ENCODE results near the gene AGO3.
A peak's percentile ranks its signal among the peaks of the same experiment; 100 is the strongest.
"Not testable (repeated sequence)": the region's sequence is repeated elsewhere in the genome, so short reads cannot be mapped to it uniquely, and the experiment has no call there.

AGO3 gene

GRCh38 chr1:36014722-36015220 is 83.9 kb downstream of the AGO3 start:
- no peak for DNase-seq

- no peak for DNase-seq
Observed at GRCh38 chr1:36016686-36017085, 85.8 kb downstream of the AGO3 start.

DNA sequence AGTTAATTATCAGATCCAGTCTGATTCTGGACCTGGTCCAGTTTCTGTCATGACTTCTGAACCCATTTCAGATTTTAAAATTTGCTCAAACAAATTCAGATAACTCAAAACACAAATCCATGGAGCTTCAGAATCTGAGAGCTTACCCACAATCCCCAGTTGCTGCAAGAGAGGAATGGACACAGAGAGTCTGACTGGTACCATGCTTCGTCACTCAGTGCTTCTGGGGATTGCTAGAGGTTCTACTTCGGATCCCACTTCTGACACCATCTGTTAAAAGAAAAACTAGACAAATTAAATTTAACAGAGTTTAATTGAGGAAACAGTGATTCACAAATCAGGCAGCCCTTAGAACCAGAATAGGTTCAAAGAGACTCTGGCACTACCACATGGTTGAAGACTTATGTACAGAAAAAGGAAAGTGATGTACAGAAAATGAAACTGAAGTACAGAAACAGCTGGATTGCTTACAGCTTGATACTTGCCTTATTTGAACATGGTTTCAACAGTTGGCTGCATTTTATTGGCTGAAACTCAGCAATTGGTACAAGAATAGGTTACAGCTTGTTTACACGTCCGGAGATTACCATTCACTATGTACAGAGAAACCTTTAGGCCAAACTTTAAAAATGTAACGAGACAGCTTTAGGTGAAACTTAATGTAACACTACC is 92.3 kb downstream of the AGO3 start:
- DNase-seq = no peak

DNA sequence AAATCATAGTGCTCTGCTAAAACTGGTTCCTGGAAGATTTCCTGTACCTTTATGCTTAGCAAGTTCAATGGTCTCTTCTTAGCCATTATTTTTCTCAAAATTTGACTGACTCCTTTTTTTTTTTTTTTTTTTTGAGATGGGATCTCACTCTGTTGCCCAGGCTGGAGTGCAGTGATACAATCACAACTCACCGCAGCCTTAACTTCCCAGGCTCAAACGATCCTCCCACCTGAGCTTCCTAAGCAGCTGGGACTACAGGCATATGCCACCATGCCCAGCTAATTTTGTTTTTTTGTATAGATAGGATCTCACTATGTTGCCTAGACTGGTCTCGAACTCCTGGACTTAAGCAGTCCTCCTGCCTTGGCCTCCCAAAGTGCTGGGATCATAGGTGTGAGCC is 93.1 kb downstream of the AGO3 start:
- DNase-seq = not testable (repeated sequence)

DNA sequence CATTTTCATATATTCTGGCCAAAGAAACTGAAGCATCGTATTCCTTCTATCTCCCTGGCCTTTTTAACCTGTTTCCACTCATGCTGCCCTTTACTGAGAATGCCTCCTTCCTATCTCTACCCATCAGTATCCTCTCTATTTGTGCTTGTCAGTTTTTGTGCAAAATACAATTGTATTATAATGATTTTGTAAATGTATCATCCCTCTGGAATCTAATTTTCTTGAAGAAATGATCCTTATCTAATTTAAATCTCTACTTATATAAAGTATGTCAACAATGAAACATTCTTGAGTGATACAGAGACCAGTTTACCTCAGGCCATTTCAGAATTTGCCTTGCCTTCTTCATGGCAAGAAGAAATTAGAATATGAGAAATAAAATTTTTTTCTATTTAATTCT is 93.9 kb downstream of the AGO3 start:
- DNase-seq = no peak

DNA sequence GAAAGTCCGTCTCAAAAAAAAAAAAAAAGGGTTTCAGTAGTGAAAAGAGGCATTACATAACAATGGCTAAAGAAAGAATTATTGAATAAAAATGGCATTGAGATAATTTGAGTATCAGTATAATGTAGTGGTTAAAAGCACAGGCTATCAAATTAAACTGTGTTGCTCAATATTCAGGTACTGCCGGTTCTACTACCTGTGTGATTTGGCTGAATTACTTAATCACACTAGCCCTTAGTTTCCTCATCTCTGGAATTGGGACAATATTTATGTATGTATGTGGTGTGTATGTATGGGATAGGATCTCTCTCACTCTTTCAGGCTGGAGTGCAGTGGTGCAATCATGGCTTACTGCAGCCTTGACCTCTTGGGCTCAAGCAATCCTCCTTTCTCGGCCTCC is 96.9 kb downstream of the AGO3 start:
- no peak for DNase-seq

DNA sequence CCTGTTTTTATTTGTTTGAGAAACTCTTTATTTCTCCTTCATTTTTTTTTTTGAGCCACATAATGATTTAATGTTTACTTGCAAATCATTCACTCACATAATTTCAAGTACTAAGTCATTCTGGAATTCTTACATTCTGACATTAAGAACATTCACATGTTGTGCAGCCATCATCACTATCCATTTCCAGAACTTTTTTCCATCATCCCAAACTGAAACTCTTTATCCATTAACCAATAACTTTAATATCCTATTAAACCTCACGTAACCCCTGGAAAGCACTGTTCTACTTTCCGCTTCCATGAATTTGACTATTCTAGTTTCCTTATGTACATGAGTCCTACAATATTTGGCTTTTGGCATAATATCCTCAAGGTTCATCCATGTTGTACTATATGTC is 100.5 kb downstream of the AGO3 start:
- DNase-seq = no peak

DNA sequence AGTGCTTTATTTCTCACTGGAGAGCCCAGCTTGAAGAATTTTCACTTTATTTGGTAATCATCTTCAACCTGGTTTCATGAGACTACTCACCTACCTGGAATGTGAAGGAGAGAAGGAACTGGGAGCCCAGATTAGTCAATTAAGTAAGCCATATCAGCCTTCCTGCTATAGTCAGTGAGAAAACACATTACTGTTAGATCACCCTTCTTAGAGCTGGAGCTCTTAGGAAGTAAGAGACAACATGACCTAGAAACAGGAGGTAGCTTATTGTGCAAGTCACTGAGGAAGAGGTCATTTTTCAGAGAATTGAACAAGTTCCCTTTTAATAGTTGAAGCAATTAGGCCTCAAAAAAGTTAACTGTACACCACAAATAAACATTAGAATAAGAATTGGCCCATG is 103.8 kb downstream of the AGO3 start:
- no peak for DNase-seq

DNA sequence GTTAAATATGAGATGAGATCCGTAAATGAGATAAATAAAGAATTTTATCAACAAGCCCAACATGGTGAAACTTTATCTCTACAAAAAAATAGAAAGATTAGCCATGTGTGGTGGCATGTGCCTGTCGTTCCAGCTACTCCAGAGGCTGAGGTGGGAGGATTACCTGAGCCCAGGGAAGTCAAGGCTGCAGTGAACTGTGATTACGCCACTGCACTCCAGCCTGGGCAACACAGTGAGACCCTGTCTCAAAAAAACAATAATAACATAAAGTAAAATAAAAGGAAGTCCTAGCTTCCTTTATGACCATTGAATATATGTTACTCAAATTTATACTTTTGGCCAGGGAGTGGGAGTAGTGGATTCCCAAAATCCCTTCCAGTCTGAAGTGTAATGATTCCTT is 104.2 kb downstream of the AGO3 start:
- no peak for DNase-seq

DNA sequence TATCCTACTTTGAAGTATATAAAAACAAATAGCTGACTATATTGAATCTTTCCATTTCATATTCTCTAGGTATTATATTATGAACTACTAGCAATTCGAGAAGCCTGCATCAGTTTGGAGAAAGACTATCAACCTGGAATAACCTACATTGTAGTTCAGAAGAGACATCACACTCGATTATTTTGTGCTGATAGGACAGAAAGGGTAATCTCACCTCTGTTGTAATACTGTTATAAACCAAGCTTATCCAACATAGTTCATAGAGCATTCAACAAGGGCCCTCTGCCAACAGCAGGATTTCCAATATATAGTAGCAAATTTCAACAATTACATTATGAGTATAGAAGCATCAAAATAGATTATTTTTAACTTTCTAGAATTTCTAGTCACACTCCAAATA is 109.3 kb downstream of the AGO3 start:
- DNase-seq = no peak

- DNase-seq = no peak
Observed at GRCh38 chr1:36051821-36052220, 120.9 kb downstream of the AGO3 start.

- DNase-seq = no peak
Observed at GRCh38 chr1:36053978-36054377, 123.1 kb downstream of the AGO3 start.

DNA sequence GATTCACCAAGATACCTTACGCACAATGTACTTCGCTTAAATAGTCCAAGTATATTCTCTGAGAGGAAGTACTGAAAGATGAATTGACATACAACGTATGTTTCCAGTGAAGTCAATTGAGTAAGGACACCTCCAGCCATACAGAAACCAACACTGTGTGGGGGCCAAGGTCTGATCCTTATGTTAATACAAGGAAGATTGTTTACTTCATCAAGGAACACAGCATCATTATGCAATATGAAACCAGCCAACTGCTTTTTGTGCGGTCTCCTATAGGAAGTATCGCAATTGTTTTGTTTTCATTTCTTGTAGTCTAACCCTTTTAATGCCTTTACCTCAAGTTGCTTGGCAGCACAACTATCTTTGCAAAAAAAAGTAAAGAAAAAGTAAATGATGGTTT is 124.8 kb downstream of the AGO3 start:
- no peak for DNase-seq

- DNase-seq = no peak
Observed at GRCh38 chr1:36062315-36062714, 131.4 kb downstream of the AGO3 start.

DNA sequence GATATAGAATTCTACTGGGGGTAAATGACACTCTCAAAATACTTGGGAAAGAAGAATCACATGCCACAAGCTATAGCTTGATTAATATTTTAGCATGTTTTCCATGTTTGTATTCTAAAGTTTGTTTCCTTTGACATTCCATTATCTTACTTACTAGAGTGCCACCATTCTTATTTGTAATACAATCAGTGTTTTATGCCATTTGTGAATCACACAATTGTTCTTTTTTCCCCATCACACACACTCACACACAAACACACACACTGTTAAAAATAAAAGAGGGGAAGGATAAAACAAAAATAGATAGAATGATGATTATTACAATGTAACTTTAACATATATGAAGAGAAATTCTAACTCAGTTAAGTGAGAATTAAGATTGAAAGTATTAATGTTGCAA is 137.0 kb downstream of the AGO3 start:
- DNase-seq = no peak

DNA sequence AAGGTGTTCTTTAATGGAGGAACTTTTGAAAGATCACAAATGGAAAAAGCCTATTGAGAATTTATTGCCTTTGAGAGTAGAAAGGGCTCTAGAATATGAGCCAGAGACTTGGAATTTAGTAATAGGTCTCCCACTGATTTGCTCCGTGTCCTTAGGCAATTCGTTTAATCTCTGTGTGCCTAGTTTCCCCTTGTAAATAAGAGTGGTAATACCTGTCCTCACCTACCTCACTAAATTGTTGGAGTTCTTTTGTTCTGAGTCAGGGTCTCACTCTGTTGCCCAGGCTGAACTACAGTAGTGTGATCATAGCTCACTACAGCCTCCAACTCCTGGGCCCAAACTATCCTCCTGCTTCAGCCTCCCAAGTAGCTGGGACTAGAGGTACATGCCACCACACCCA is 138.0 kb downstream of the AGO3 start:
- no peak for DNase-seq

- no peak for DNase-seq
Observed at GRCh38 chr1:36070349-36070748, 139.4 kb downstream of the AGO3 start.

- no peak for DNase-seq
Observed at GRCh38 chr1:36076979-36077573, 146.2 kb downstream of the AGO3 start.

- DNase-seq = no peak
Observed at GRCh38 chr1:36080236-36080635, 149.3 kb downstream of the AGO3 start.

- DNase-seq = no peak
Observed at GRCh38 chr1:36080801-36081200, 149.9 kb downstream of the AGO3 start.

DNA sequence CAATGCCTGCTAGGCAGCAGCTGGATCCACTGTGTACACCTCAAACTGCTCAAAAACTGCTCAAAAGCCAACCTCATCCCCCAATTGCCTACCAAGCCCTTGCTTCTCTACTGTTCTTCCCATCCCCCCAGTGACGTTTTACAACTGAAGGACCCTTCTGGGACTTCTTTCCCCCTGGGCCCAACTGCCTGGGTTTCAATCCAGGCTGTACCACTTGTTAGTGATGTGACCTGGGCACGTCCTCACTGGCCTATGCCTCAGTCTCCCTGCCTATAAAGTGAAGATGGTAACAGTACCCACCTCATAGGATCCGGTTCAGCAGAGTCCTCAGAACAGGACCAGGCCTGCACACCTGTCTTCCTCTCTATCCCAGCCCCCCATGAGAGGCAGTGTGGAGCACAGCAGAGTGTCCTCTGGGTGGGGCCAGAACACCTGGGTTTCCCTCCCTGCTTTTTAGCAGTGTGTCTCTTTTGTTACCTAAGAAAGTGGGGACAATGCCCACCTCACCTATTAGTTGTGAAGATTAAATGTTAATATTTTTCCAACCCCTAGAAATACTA is 151.1 kb downstream of the AGO3 start:
- no peak for DNase-seq

DNA sequence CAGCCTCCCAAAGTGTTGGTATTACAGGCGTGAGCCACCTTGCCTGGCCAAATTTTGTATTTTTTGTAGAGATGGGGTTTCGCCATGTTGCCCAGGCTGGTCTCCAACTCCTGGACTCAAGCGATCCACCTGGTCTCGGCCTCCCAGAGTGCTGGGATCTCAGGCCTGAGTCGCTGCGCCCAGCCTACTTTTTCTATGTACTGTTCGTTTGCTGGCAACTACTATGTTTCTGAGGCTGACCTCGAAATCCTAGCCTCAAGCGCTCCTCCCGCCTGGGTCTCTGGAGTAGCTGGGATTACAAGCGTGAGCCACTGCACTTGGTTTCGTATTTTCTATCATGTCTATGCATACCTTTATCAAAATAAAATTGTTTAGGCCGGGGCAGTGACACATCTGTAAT is 152.3 kb downstream of the AGO3 start:
- DNase-seq = no peak

GRCh38 chr1:36083635-36084496 is 153.0 kb downstream of the AGO3 start, which contains the start of gene TEKT2:
Gene TEKT2 (plus strand): TSS chr1:36084094. CDS start chr1:36084922, 828 bp downstream.
- DNase-seq = peak; percentile 84
